IMR-90 (cell line): Measurements from ENCODE around the gene DOCK9. TPM values are rescaled to one million over a fixed set of nuclear protein-coding genes. Genes with fewer than 3 reads are reported as not detected.

Experiments
- ATAC-seq: fragments of 200-7000 bp; cut with Tn5 transposase; 2 replicates; pipeline ENCODE4 v1.9.1; 2020; ENCODE audit warnings: low read depth, mild to moderate bottlenecking, moderate library complexity
- BruUV-seq: library from RNA; stranded (reverse); fragments of 400-500 nt; replicated peaks from 2 replicates; lab custom pipeline; 2021; lab: Mats Ljungman, UMichigan
- CTCF ChIA-PET: fragments of 300-600 bp; formaldehyde crosslinking; extraction: SDS; loops from one replicate; lab custom pipeline; 2021; ENCODE audit warnings: antibody characterized with exemption; lab: Yijun Ruan, JAX
- POLR2A ChIA-PET: fragments of 300-600 bp; sonication (Branson Sonifier 250); formaldehyde crosslinking; loops from one replicate; lab custom pipeline; 2022; ENCODE audit warnings: antibody characterized with exemption; ENCODE audit not compliant: unreplicated experiment; lab: Charles Lee
- DNase-seq: peaks from one replicate; pipeline ENCODE4 v3.0.0; 2013
- H2AFZ ChIP-seq: replicated peaks from 2 replicates; pipeline ENCODE3; 2013; ENCODE audit warnings: low read length, mild to moderate bottlenecking; ENCODE audit not compliant: poor library complexity
- H2AK5ac ChIP-seq: 2 replicates; pipeline ENCODE4 v1.6.1; 2013; ENCODE audit warnings: low read depth, low read length, inconsistent platforms
- H2AK9ac ChIP-seq: replicated peaks from 2 replicates; pipeline ENCODE3; 2013; ENCODE audit warnings: mild to moderate bottlenecking, low read depth, low read length, moderate library complexity; ENCODE audit not compliant: poor library complexity
- H2BK120ac ChIP-seq: 2 replicates; pipeline ENCODE4 v1.6.1; 2013; ENCODE audit warnings: low read depth, low read length, inconsistent platforms
- H2BK15ac ChIP-seq: 3 replicates; pipeline ENCODE4 v1.6.1; 2013; ENCODE audit warnings: low read depth, low read length, inconsistent platforms
- H2BK20ac ChIP-seq: 2 replicates; pipeline ENCODE4 v1.6.1; 2013; ENCODE audit warnings: low read depth, mild to moderate bottlenecking, inconsistent platforms, low read length, moderate library complexity
- H2BK5ac ChIP-seq: 2 replicates; pipeline ENCODE4 v1.6.1; 2013; ENCODE audit warnings: mild to moderate bottlenecking, low read depth, low read length, inconsistent platforms; ENCODE audit not compliant: poor library complexity, severe bottlenecking
- H3K14ac ChIP-seq: replicated peaks from 2 replicates; pipeline ENCODE4 v1.6.1; 2013; ENCODE audit warnings: low read depth, low read length, inconsistent platforms
- H3K18ac ChIP-seq: 2 replicates; pipeline ENCODE4 v1.6.1; 2013; ENCODE audit warnings: low read depth, low read length, control low read depth
- H3K23ac ChIP-seq: 2 replicates; pipeline ENCODE4 v1.6.1; 2013; ENCODE audit warnings: low read depth, low read length, inconsistent platforms
- H3K27ac ChIP-seq: 2 replicates; pipeline ENCODE4 v1.5.1; 2013; ENCODE audit warnings: mild to moderate bottlenecking, control low read depth, low read length; ENCODE audit not compliant: insufficient read depth
- H3K27me3 ChIP-seq: 2 replicates; pipeline ENCODE4 v1.6.1; 2013; ENCODE audit warnings: low read length; ENCODE audit not compliant: control insufficient read depth, insufficient read depth
- H3K36me3 ChIP-seq: 2 replicates; pipeline ENCODE4 v1.6.1; 2013; ENCODE audit warnings: low read length, mixed read lengths; ENCODE audit not compliant: control insufficient read depth, insufficient read depth
- H3K4ac ChIP-seq: 2 replicates; pipeline ENCODE4 v1.6.1; 2013; ENCODE audit warnings: low read depth, low read length, inconsistent platforms
- H3K4me1 ChIP-seq: 2 replicates; pipeline ENCODE4 v1.6.1; 2013; ENCODE audit warnings: low read length, mixed read lengths; ENCODE audit not compliant: control insufficient read depth, insufficient read depth
- H3K4me2 ChIP-seq: 2 replicates; pipeline ENCODE4 v1.6.1; 2013; ENCODE audit warnings: low read depth, mild to moderate bottlenecking, control low read depth, low read length, moderate library complexity
- H3K4me3 ChIP-seq: 2 replicates; pipeline ENCODE4 v1.5.1; 2013; ENCODE audit warnings: low read depth, mild to moderate bottlenecking, control low read depth, low read length, moderate library complexity; ENCODE audit not compliant: insufficient read depth
- H3K56ac ChIP-seq: 2 replicates; pipeline ENCODE4 v1.6.1; 2013; ENCODE audit warnings: low read length, inconsistent platforms; ENCODE audit not compliant: insufficient read depth; ENCODE audit errors: extremely low read depth
- H3K79me1 ChIP-seq, 2 experiments: 2 replicates each; pipeline ENCODE4 v1.6.1; 2013; ENCODE audit warnings: low read length in 2 of 2, inconsistent platforms in 1 of 2, low read depth in 1 of 2
- H3K9ac ChIP-seq: 2 replicates; pipeline ENCODE4 v1.6.1; 2013; ENCODE audit warnings: low read depth, low read length, control low read depth
- H3K9me1 ChIP-seq: 2 replicates; pipeline ENCODE4 v1.6.1; 2013; ENCODE audit warnings: low read length, inconsistent platforms; ENCODE audit not compliant: insufficient read depth
- H3K9me3 ChIP-seq: 2 replicates; pipeline ENCODE4 v1.6.1; 2013; ENCODE audit warnings: low read length; ENCODE audit not compliant: control insufficient read depth, insufficient read depth
- H4K20me1 ChIP-seq: 2 replicates; pipeline ENCODE4 v1.6.1; 2013; ENCODE audit warnings: low read length, inconsistent platforms; ENCODE audit not compliant: insufficient read depth
- H4K5ac ChIP-seq: 2 replicates; pipeline ENCODE4 v1.6.1; 2013; ENCODE audit warnings: mild to moderate bottlenecking, low read depth, low read length, control low read depth
- H4K8ac ChIP-seq, 2 experiments: 2 replicates each; pipeline ENCODE4 v1.6.1; 2013; ENCODE audit warnings: low read depth in 2 of 2, low read length in 2 of 2, control low read depth in 1 of 2, inconsistent platforms in 1 of 2
- H4K91ac ChIP-seq: 2 replicates; pipeline ENCODE4 v1.6.1; 2013; ENCODE audit warnings: low read depth, low read length, inconsistent platforms; ENCODE audit not compliant: insufficient read depth
- CHD1 ChIP-seq: IDR thresholded peaks from 2 replicates; pipeline ENCODE4 v1.6.1; 2012; ENCODE audit warnings: low read depth, low read length, improper control_type of control experiment
- FOS ChIP-seq: fragments of 150-350 bp; IDR thresholded peaks from 2 replicates; pipeline ENCODE4 v1.6.1; 2016; ENCODE audit warnings: low read depth, low read length
- MAFK ChIP-seq: IDR thresholded peaks from 2 replicates; pipeline ENCODE4 v1.6.1; 2012; ENCODE audit warnings: low read depth, low read length, improper control_type of control experiment
- MAZ ChIP-seq: IDR thresholded peaks from 2 replicates; pipeline ENCODE4 v1.6.1; 2012; ENCODE audit warnings: low read depth, mild to moderate bottlenecking, low read length, improper control_type of control experiment, moderate library complexity, borderline replicate concordance
- MXI1 ChIP-seq: IDR thresholded peaks from 2 replicates; pipeline ENCODE4 v1.6.1; 2012; ENCODE audit warnings: low read depth, mild to moderate bottlenecking, low read length, moderate library complexity, borderline replicate concordance
- RAD21 ChIP-seq: IDR thresholded peaks from 2 replicates; pipeline ENCODE4 v1.6.1; 2012; ENCODE audit warnings: low read length, improper control_type of control experiment
- SMC3 ChIP-seq: fragments of 150-350 bp; IDR thresholded peaks from 2 replicates; pipeline ENCODE4 v1.6.1; 2016; ENCODE audit warnings: low read depth, mild to moderate bottlenecking, antibody characterized with exemption, low read length, moderate library complexity
- WGBS, 2 experiments: methylation state at CpG; one replicate each; pipeline versions ENCODE4 v1.1.5 to v1.1.7; 2013; ENCODE audit warnings: missing lambda C conversion rate in 2 of 2; ENCODE audit not compliant: insufficient read length in 1 of 2; ENCODE audit errors: extremely low coverage in 2 of 2; 5-methylcytosine and 5-hydroxymethylcytosine counted together
- dilution Hi-C: fragments of 300-500 bp; cut with HindIII; formaldehyde crosslinking; loops from one replicate; pipeline ENCODE4 v1.14.3; 2018; ENCODE audit warnings: low sequenced_read_pairs; ENCODE audit not compliant: unreplicated experiment
- in situ Hi-C: fragments of 300-500 bp; cut with MboI; formaldehyde crosslinking; loops from 3 replicates; pipeline ENCODE4 v1.14.3; 2019; ENCODE audit warnings: low sequenced_read_pairs, inconsistent platforms, mixed read lengths
- intact Hi-C: fragments of 100-400 bp; cut with micrococcal nuclease; formaldehyde crosslinking; loops from 2 replicates; pipeline ENCODE4 v1.10.0; 2022
- polyA plus RNA-seq, 3 experiments: library from polyadenylated mRNA; depleted of rRNA; stranded (reverse); fragments of >200 nt; gene quantifications; 2 replicates each; pipeline ENCODE4 v1.2.3, GENCODE V29; 2012; ENCODE audit warnings: low replicate concordance in 1 of 3
- total RNA-seq: library from RNA; depleted of rRNA; stranded (reverse); fragments of >200 nt; gene quantifications from 2 replicates; pipeline ENCODE4 v1.2.3, GENCODE V29; 2012
- TF ChIP-seq, protein P1 (sequence below): fragments of 150-350 bp; IDR thresholded peaks from 2 replicates; pipeline ENCODE4 v1.6.1; 2017; ENCODE audit warnings: mild to moderate bottlenecking, antibody characterized with exemption, low read length, low read depth
- TF ChIP-seq, protein P2 (sequence below): fragments of 150-350 bp; IDR thresholded peaks from 2 replicates; pipeline ENCODE4 v1.6.1; 2016; ENCODE audit warnings: low read depth, mild to moderate bottlenecking, low read length, moderate library complexity, borderline replicate concordance
- TF ChIP-seq, protein P3 (sequence below): conservative IDR thresholded peaks from 2 replicates; pipeline ENCODE4 v1.5.1; 2012; ENCODE audit warnings: mild to moderate bottlenecking, low read depth, low read length, improper control_type of control experiment

DOCK9 gene
- total and polyA plus RNA-seq, 2 of the 4 experiments (the other 2 are of a cell fraction) = 4.8 to 7.2 TPM

DNA sequence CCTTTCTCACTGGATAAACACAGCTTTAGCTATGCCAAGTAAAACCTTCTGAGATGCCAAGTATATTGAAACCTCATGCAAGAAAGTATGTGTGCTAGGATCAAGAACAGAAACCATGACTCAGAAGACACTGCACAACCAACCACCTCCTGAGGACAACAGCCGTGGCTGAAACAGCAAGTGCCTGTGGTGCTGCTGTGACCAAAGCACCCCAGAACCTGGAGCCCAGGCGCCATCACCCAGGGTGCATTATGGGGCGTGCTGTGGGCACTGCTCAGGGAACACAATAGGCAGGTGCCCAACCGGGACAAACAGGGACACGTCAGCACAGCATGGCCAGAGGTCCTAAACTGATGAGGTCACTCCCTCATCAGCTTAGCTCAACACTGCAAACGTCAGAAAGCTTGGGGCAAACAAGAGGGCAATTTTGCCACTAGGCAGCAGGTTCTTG lies 124.1 kb downstream of the DOCK9 start:
- BruUV-seq = no TSS peak
- no peaks in the 10 kb centered on the region for H3K9me3 ChIP-seq
- ChIA-PET CTCF (no interaction called here), POLR2A (no interaction called here)
- no peak overlapping the region; the same call in 1 of the 2 replicates for H3K23ac ChIP-seq
- H3K4me3 ChIP-seq = no peak overlapping the region
- no peaks in the 10 kb centered on the region for H3K79me1 ChIP-seq
- dilution Hi-C loops (no loop called here), intact Hi-C loops (no loop called here), in situ Hi-C loops (no loop called here)
- no peaks in the 10 kb centered on the region for H3K4me1 ChIP-seq
- ATAC-seq (peak; percentile 68), DNase-seq (peak; percentile 56)
- H3K14ac ChIP-seq = no peak overlapping the region
- H2BK20ac ChIP-seq = no peak overlapping the region
- H3K9ac ChIP-seq = no peak overlapping the region
- H3K9me1 ChIP-seq = peaks cover 9% of the 10 kb centered on the region; the same call in 1 of the 2 replicates
- no peak overlapping the region for H2AK9ac ChIP-seq
- H3K27me3 ChIP-seq = no peaks in the 10 kb centered on the region
- H2AFZ ChIP-seq = peak overlapping the region; percentile 44
- H3K4ac ChIP-seq = peak overlapping the region; percentile 12; the same call in 1 of the 2 replicates
- 100% methylated on average over 1 of the region's 6 CpGs; no CpG with 5 or more reads in 1 of the 2 experiments for WGBS, 2 experiments
- H4K20me1 ChIP-seq = no peaks in the 10 kb centered on the region
- no peaks in the 10 kb centered on the region for H3K36me3 ChIP-seq
- H2AK5ac ChIP-seq = no peak overlapping the region
- no peak overlapping the region for H3K4me2 ChIP-seq
- H2BK5ac ChIP-seq = no peak overlapping the region
- no peak overlapping the region for H3K18ac ChIP-seq
- H2BK120ac ChIP-seq = no peak overlapping the region
- no peak overlapping the region for H2BK15ac ChIP-seq
- no peak overlapping the region for H4K5ac ChIP-seq
- TF ChIP-seq MXI1 (no peak), RAD21 (no peak), MAZ (no peak), CHD1 (no peak), SMC3 (no peak), MAFK (no peak), FOS (no peak)
- TF ChIP-seq, protein P1, sequence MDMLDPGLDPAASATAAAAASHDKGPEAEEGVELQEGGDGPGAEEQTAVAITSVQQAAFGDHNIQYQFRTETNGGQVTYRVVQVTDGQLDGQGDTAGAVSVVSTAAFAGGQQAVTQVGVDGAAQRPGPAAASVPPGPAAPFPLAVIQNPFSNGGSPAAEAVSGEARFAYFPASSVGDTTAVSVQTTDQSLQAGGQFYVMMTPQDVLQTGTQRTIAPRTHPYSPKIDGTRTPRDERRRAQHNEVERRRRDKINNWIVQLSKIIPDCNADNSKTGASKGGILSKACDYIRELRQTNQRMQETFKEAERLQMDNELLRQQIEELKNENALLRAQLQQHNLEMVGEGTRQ = no peak
- TF ChIP-seq, protein P2, sequence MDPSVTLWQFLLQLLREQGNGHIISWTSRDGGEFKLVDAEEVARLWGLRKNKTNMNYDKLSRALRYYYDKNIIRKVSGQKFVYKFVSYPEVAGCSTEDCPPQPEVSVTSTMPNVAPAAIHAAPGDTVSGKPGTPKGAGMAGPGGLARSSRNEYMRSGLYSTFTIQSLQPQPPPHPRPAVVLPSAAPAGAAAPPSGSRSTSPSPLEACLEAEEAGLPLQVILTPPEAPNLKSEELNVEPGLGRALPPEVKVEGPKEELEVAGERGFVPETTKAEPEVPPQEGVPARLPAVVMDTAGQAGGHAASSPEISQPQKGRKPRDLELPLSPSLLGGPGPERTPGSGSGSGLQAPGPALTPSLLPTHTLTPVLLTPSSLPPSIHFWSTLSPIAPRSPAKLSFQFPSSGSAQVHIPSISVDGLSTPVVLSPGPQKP = no peak
- TF ChIP-seq, protein P3, sequence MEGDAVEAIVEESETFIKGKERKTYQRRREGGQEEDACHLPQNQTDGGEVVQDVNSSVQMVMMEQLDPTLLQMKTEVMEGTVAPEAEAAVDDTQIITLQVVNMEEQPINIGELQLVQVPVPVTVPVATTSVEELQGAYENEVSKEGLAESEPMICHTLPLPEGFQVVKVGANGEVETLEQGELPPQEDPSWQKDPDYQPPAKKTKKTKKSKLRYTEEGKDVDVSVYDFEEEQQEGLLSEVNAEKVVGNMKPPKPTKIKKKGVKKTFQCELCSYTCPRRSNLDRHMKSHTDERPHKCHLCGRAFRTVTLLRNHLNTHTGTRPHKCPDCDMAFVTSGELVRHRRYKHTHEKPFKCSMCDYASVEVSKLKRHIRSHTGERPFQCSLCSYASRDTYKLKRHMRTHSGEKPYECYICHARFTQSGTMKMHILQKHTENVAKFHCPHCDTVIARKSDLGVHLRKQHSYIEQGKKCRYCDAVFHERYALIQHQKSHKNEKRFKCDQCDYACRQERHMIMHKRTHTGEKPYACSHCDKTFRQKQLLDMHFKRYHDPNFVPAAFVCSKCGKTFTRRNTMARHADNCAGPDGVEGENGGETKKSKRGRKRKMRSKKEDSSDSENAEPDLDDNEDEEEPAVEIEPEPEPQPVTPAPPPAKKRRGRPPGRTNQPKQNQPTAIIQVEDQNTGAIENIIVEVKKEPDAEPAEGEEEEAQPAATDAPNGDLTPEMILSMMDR = no peak
- no peak overlapping the region for H4K8ac ChIP-seq
- H4K91ac ChIP-seq = no peak overlapping the region
- no peak overlapping the region for H3K56ac ChIP-seq
- no peak overlapping the region for H3K27ac ChIP-seq
